ENCODE results near the gene SNX24. TPM values are rescaled to one million over a fixed set of nuclear protein-coding genes. Genes with fewer than 3 reads are reported as not detected.

SNX24 gene
- 55.4 and 57.7 TPM in 2 replicates for total RNA-seq

GRCh38 chr5:122845229-122846050 lies at the start of gene SNX24:
SNX24 (plus strand) TSS chr5:122845613; CDS start chr5:122845634, 21 bp downstream.

GRCh38 chr5:123036391-123037103 lies 191.1 kb downstream of the SNX24 start, which contains the start of gene PPIC:
PPIC (minus strand) TSS chr5:123036725; CDS start chr5:123036625, 100 bp downstream.

Small RNA genes lying within 50 kb of the gene (small RNA-seq; reads per million reads assigned to genes)
- gene RN7SL689P, result not detected

Other genes starting within 250 kb of the SNX24 start
- 95.8 and 113 TPM in 2 replicates for gene SNX2, start 70.5 kb upstream of the SNX24 start, total RNA-seq
- 44.5 and 49.1 TPM in 2 replicates for gene PPIC, start 191.1 kb downstream of the SNX24 start, total RNA-seq
- gene PRDM6, start 243.6 kb downstream of the SNX24 start, total RNA-seq, result 0.39 and 0.43 TPM in 2 replicates

All from placental epithelial cell (primary cell).